Measurements from ENCODE around the gene TTLL8.

TTLL8 gene

DNA sequence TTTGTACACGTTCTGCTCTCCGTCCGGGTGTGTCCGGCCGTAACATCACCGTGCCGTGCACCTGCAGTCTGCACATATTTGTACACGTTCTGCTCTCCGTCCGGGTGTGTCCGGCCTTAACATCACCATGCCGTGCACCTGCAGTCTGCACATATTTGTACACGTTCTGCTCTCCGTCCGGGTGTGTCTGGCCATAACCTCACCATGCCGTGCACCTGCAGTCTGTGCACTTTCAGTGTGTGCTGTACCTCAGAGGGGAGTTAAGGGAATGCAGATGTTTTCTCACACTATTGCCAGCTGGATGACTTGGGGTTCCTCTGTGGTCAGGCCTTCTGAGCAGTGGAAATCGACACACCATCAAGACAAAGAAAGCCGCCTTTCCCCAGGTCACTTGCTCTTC lies 4.2 kb downstream of the TTLL8 start:
- H4K20me1 ChIP-seq (ENCODE audit: insufficient read depth) = no peaks in the 10 kb centered on the region
- no peaks in the 10 kb centered on the region for H3K36me3 ChIP-seq (ENCODE audit: insufficient read depth)
- no peak overlapping the region for H2AFZ ChIP-seq (ENCODE audit: low read depth)
- no peak overlapping the region for H3K4me2 ChIP-seq
- no peak overlapping the region for H3K4me3 ChIP-seq (IDR thresholded peaks at IDR 0.05; ENCODE audit: insufficient read depth, low read depth, low read length)
- no peaks in the 10 kb centered on the region for H3K4me1 ChIP-seq (ENCODE audit: low read depth, poor library complexity, severe bottlenecking)
- no peak overlapping the region for H3K27ac ChIP-seq
- TF ChIP-seq, protein P1, sequence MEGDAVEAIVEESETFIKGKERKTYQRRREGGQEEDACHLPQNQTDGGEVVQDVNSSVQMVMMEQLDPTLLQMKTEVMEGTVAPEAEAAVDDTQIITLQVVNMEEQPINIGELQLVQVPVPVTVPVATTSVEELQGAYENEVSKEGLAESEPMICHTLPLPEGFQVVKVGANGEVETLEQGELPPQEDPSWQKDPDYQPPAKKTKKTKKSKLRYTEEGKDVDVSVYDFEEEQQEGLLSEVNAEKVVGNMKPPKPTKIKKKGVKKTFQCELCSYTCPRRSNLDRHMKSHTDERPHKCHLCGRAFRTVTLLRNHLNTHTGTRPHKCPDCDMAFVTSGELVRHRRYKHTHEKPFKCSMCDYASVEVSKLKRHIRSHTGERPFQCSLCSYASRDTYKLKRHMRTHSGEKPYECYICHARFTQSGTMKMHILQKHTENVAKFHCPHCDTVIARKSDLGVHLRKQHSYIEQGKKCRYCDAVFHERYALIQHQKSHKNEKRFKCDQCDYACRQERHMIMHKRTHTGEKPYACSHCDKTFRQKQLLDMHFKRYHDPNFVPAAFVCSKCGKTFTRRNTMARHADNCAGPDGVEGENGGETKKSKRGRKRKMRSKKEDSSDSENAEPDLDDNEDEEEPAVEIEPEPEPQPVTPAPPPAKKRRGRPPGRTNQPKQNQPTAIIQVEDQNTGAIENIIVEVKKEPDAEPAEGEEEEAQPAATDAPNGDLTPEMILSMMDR (conservative IDR thresholded peaks at IDR 0.05; ENCODE audit: low read depth, low read length) = no peak
- H3K9ac ChIP-seq = no peak overlapping the region
- no peaks in the 10 kb centered on the region for H3K79me2 ChIP-seq (ENCODE audit: insufficient read depth, low read depth)
- H3K27me3 ChIP-seq (ENCODE audit: insufficient read depth, low read depth) = peaks cover 2% of the 10 kb centered on the region; the same call in 1 of the 2 replicates

DNA sequence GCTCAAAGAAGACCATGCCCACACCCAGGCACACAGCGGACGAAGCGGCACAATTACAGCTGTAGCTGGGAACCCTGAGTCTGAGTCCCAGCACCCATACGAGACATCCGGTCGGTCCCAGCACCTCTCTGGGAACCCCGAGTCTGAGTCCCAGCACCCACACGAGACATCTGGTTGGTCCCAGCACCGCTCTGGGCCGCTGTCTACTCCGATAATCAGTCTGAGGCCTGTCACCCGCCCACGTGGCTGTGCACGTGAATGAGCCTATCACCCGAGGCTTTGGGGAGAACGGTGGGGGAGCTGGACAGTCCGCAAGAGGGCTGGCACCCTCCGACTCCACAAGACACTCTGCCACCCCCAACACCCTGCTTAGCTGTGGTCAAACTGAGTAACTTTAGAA lies 6.2 kb downstream of the TTLL8 start:
- H3K27me3 ChIP-seq (ENCODE audit: insufficient read depth, low read depth) = peaks cover 2% of the 10 kb centered on the region; the same call in 1 of the 2 replicates
- no peak overlapping the region for H3K4me3 ChIP-seq (IDR thresholded peaks at IDR 0.05; ENCODE audit: insufficient read depth, low read depth, low read length)
- no peak overlapping the region for H3K9ac ChIP-seq
- H4K20me1 ChIP-seq (ENCODE audit: insufficient read depth) = no peaks in the 10 kb centered on the region
- H3K79me2 ChIP-seq (ENCODE audit: insufficient read depth, low read depth) = no peaks in the 10 kb centered on the region
- no peak overlapping the region for H3K4me2 ChIP-seq
- H3K4me1 ChIP-seq (ENCODE audit: low read depth, poor library complexity, severe bottlenecking) = no peaks in the 10 kb centered on the region
- no peak overlapping the region for H3K27ac ChIP-seq
- TF ChIP-seq, protein P1 (conservative IDR thresholded peaks at IDR 0.05; ENCODE audit: low read depth, low read length) = no peak
- H2AFZ ChIP-seq (ENCODE audit: low read depth) = no peak overlapping the region
- H3K36me3 ChIP-seq (ENCODE audit: insufficient read depth) = no peaks in the 10 kb centered on the region

DNA sequence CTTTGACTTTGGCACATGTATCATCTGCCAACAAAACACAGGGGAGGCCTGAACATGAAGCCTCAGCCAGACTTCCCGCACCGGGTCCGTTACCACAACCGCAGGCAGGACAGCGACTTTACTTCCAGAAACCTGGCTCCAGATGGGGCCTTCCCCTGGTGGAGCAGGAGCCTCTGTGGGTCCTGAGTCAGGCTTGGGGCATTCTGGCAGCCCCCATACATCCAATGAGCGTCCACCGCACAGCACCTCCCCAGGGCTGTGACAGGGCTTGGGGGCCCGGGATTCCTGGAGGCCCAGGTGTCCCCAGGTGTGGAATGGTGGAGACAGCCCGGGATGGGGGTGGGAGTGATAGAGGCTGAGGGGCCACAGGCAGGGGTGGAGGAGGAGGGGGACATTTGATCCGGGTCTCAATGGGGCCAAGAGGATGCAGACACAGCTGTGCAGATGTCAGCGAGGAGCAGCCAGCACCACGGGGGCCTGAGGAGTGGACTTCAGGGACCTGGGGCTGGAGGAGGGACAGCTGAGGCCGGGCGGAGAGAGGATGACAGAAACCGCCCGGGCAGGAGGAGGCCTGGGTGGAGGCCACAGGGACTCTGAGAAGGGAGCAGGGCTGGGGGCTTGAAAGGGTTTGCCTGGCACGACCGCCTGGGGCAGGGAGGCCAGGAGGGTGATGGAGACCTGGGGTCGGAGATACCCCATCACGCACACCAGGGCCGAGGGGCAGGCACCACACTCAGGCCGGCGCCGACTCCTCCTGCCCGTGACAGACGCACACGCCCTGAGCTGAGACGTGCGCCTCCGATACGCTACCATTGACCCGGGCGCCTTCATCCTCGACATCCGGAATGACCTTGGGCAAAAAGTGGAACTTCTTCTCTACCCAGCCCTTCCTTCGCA lies 8.6 kb downstream of the TTLL8 start:
- Histone ChIP-seq H3K4me2 (no peak overlapping the region), H3K79me2 (ENCODE audit: insufficient read depth, low read depth) (no peaks in the 10 kb centered on the region), H3K4me3 (IDR thresholded peaks at IDR 0.05; ENCODE audit: insufficient read depth, low read depth, low read length) (no peak overlapping the region), H3K27ac (no peak overlapping the region), H3K4me1 (ENCODE audit: low read depth, poor library complexity, severe bottlenecking) (no peaks in the 10 kb centered on the region), H3K9ac (no peak overlapping the region), H3K27me3 (ENCODE audit: insufficient read depth, low read depth) (peaks cover 2% of the 10 kb centered on the region; the same call in 1 of the 2 replicates), H2AFZ (ENCODE audit: low read depth) (no peak overlapping the region), H4K20me1 (ENCODE audit: insufficient read depth) (no peaks in the 10 kb centered on the region), H3K36me3 (ENCODE audit: insufficient read depth) (no peaks in the 10 kb centered on the region)
- TF ChIP-seq, protein P1 (conservative IDR thresholded peaks at IDR 0.05; ENCODE audit: low read depth, low read length) = no peak

DNA sequence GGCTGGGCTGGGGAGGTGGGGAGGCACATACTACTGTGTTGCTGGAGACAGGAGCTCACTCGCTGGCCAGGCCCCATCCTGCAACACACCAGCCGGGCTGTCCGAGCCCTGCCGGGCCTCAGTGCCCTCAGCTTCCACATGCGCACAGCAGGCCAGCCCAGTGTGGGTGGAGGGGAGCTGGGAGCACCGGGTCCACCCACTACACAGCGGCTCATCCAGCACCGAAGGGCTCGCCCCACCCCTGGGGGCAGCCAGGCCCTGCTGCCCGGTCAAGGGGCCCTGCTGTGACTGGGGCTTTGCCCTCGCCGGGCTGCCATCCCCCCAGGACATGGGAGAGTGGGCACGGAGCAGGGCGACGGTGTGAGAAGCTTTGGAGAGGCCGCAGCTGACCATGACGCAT lies 9.3 kb downstream of the TTLL8 start:
- H3K4me2 ChIP-seq = no peak overlapping the region
- H3K4me3 ChIP-seq (IDR thresholded peaks at IDR 0.05; ENCODE audit: insufficient read depth, low read depth, low read length) = no peak overlapping the region
- no peak overlapping the region for H3K27ac ChIP-seq
- peaks cover 2% of the 10 kb centered on the region; the same call in 1 of the 2 replicates for H3K27me3 ChIP-seq (ENCODE audit: insufficient read depth, low read depth)
- no peaks in the 10 kb centered on the region for H3K79me2 ChIP-seq (ENCODE audit: insufficient read depth, low read depth)
- TF ChIP-seq, protein P1 (conservative IDR thresholded peaks at IDR 0.05; ENCODE audit: low read depth, low read length) = no peak
- H2AFZ ChIP-seq (ENCODE audit: low read depth) = no peak overlapping the region
- no peaks in the 10 kb centered on the region for H4K20me1 ChIP-seq (ENCODE audit: insufficient read depth)
- H3K4me1 ChIP-seq (ENCODE audit: low read depth, poor library complexity, severe bottlenecking) = no peaks in the 10 kb centered on the region
- no peak overlapping the region for H3K9ac ChIP-seq
- H3K36me3 ChIP-seq (ENCODE audit: insufficient read depth) = no peaks in the 10 kb centered on the region
